HG03442 (cell line): Measurements from ENCODE around the gene STARD3.
A peak's percentile ranks its signal among the peaks of the same experiment; 100 is the strongest.

Experiments
- ATAC-seq: cut with Tn5 transposase; IDR thresholded peaks from one replicate; pipeline ENCODE4 v1.9.1; 2021; ENCODE audit warnings: mild to moderate bottlenecking, moderate library complexity; ENCODE audit not compliant: unreplicated experiment

Gene STARD3

GRCh38 chr17:39618956-39619785 is 17.8 kb upstream of the STARD3 start:
- ATAC-seq: no peak

- ATAC-seq: no peak
Measured at GRCh38 chr17:39619786-39620101, 17.2 kb upstream of the STARD3 start.

- peak; percentile 55 for ATAC-seq
Measured at GRCh38 chr17:39621523-39622379, 15.2 kb upstream of the STARD3 start.

- peak; percentile 22 for ATAC-seq
Measured at GRCh38 chr17:39622380-39623006, 14.5 kb upstream of the STARD3 start.

GRCh38 chr17:39623356-39623950 is 13.5 kb upstream of the STARD3 start:
- no peak for ATAC-seq

- no peak for ATAC-seq
Measured at GRCh38 chr17:39624313-39624712, 12.6 kb upstream of the STARD3 start.

GRCh38 chr17:39625198-39625785 is 11.7 kb upstream of the STARD3 start:
- no peak for ATAC-seq

GRCh38 chr17:39626171-39627046 is 10.5 kb upstream of the STARD3 start, which contains the start of gene PPP1R1B:
TSS of gene PPP1R1B (plus strand) at chr17:39626952. CDS start at chr17:39627393, 441 bp downstream.
- no peak for ATAC-seq

GRCh38 chr17:39627047-39627711 is 9.8 kb upstream of the STARD3 start:
- ATAC-seq: no peak

- ATAC-seq: no peak
Measured at GRCh38 chr17:39627712-39628516, 9.0 kb upstream of the STARD3 start.

GRCh38 chr17:39628655-39629493 is 8.1 kb upstream of the STARD3 start:
- ATAC-seq: no peak

- no peak for ATAC-seq
Measured at GRCh38 chr17:39629494-39629880, 7.5 kb upstream of the STARD3 start.

GRCh38 chr17:39629898-39630297 is 7.0 kb upstream of the STARD3 start:
- ATAC-seq: no peak

GRCh38 chr17:39631403-39631802 is 5.5 kb upstream of the STARD3 start:
- ATAC-seq: no peak

GRCh38 chr17:39632153-39632941 is 4.6 kb upstream of the STARD3 start:
- ATAC-seq: no peak

- no peak for ATAC-seq
Measured at GRCh38 chr17:39633570-39634183, 3.3 kb upstream of the STARD3 start.
